GM12892 (cell line): ENCODE results near the gene CCL11.

Experiments
- DNase-seq: peaks from one replicate; pipeline ENCODE4 v3.0.0; 2011; ENCODE audit not compliant: insufficient read length
- FAIRE-seq: peaks from 2 replicates; lab custom pipeline; 2011; peaks lifted over from hg19 to GRCh38; lab: Jason Lieb, UNC
- POLR2A ChIP-seq: IDR thresholded peaks from 2 replicates; pipeline ENCODE4 v1.6.1; 2011; ENCODE audit warnings: low read depth, low read length, control low read depth
- POLR2AphosphoS5 ChIP-seq: IDR thresholded peaks from 2 replicates; pipeline ENCODE4 v1.6.1; 2011; ENCODE audit warnings: low read depth, low read length, control low read depth
- TAF1 ChIP-seq: IDR thresholded peaks from 2 replicates; pipeline ENCODE4 v1.6.1; 2011; ENCODE audit warnings: low read depth, mild to moderate bottlenecking, control low read depth, low read length, borderline replicate concordance

CCL11 gene

GRCh38 chr17:34249478-34249877, 36.1 kb upstream of the CCL11 start:
- DNase-seq (no peak), FAIRE-seq (no peak)
- TF ChIP-seq TAF1 (no peak), POLR2AphosphoS5 (no peak), POLR2A (no peak)

GRCh38 chr17:34251186-34251585, 34.4 kb upstream of the CCL11 start:
- DNase-seq (no peak), FAIRE-seq (no peak)
- TF ChIP-seq TAF1, result no peak
- TF ChIP-seq POLR2A, result no peak
- TF ChIP-seq POLR2AphosphoS5, result no peak

GRCh38 chr17:34252095-34252443, 33.5 kb upstream of the CCL11 start:
- TF ChIP-seq POLR2A (no peak), POLR2AphosphoS5 (no peak), TAF1 (no peak)
- no peak for FAIRE-seq
- no peak for DNase-seq

GRCh38 chr17:34252444-34253138, 33.0 kb upstream of the CCL11 start:
- no peak for DNase-seq
- TF ChIP-seq POLR2AphosphoS5, result no peak
- no peak for TF ChIP-seq POLR2A
- TF ChIP-seq TAF1, result no peak
- FAIRE-seq, result peak; percentile 48

- FAIRE-seq, result no peak
Observed at GRCh38 chr17:34253139-34253525, 32.4 kb upstream of the CCL11 start.

GRCh38 chr17:34254146-34254545, 31.4 kb upstream of the CCL11 start:
- no peak for FAIRE-seq
- no peak for DNase-seq
- no peak for TF ChIP-seq POLR2AphosphoS5
- no peak for TF ChIP-seq POLR2A
- no peak for TF ChIP-seq TAF1

More at GRCh38 chr17:34253139-34253525, 32.4 kb upstream of the CCL11 start:
- TF ChIP-seq POLR2AphosphoS5, result no peak
- no peak for TF ChIP-seq TAF1
- TF ChIP-seq POLR2A, result no peak
- no peak for DNase-seq

- FAIRE-seq (no peak), DNase-seq (no peak)
- no peak for TF ChIP-seq POLR2AphosphoS5
Observed at GRCh38 chr17:34254651-34255380, 30.7 kb upstream of the CCL11 start, which contains the start of gene CCL2. Gene CCL2 (plus strand): TSS chr17:34255285. CDS start chr17:34255350, 65 bp downstream.

- FAIRE-seq, result no peak
- TF ChIP-seq POLR2A (no peak), TAF1 (no peak)
- no peak for DNase-seq
Observed at GRCh38 chr17:34255381-34255732, 30.2 kb upstream of the CCL11 start.

- no peak for FAIRE-seq
- no peak for DNase-seq
Observed at GRCh38 chr17:34255841-34256240, 29.7 kb upstream of the CCL11 start.

GRCh38 chr17:34257299-34257985, 28.1 kb upstream of the CCL11 start:
- TF ChIP-seq POLR2A (no peak), TAF1 (no peak), POLR2AphosphoS5 (no peak)
- DNase-seq, result no peak
- no peak for FAIRE-seq

More at GRCh38 chr17:34255841-34256240, 29.7 kb upstream of the CCL11 start:
- TF ChIP-seq TAF1 (no peak), POLR2A (no peak), POLR2AphosphoS5 (no peak)

- no peak for DNase-seq
- no peak for TF ChIP-seq POLR2A
- no peak for TF ChIP-seq TAF1
- TF ChIP-seq POLR2AphosphoS5, result no peak
- FAIRE-seq, result no peak
Observed at GRCh38 chr17:34257986-34258326, 27.6 kb upstream of the CCL11 start.
